ENCODE results near the gene ID2. TPM values are rescaled to one million over a fixed set of nuclear protein-coding genes. Genes with fewer than 3 reads are reported as not detected.

ID2 gene
- total and polyA plus RNA-seq, 2 of the 13 experiments (the other 11 are each of a cell fraction or from before 2014, with no cell fraction given): 214 to 719 TPM

GRCh38 chr2:8721410-8721809 is 39.6 kb downstream of the ID2 start:
- H2AFZ ChIP-seq (ENCODE audit: low read length): no peak overlapping the region
- ChIA-PET POLR2A (no interaction called here), CTCF (ENCODE audit: low intra/inter-chr PET ratio, low total read pairs) (no interaction called here)
- intact Hi-C loops (cut with micrococcal nuclease; ENCODE audit: unreplicated experiment): no loop called here
- no peaks in the 10 kb centered on the region for H4K20me1 ChIP-seq (ENCODE audit: insufficient read depth, low read length)
- H3K4me2 ChIP-seq (ENCODE audit: low read depth, low read length): no peak overlapping the region
- no peak overlapping the region for H3K27ac ChIP-seq (ENCODE audit: extremely low read length, insufficient read depth, low read length)
- DNase-seq (ENCODE audit: low spot score): no peak
- in situ Hi-C loops (cut with HindIII; ENCODE audit: extremely low pct_ligation_motif_present, low pct_unique_long_range_greater_than_20kb): no loop called here
- no peaks in the 10 kb centered on the region for H3K79me2 ChIP-seq (ENCODE audit: insufficient read depth, low read length)
- H3K4me3 ChIP-seq (replicated peaks in 1 of 3; ENCODE audit: insufficient read depth in 1 of 3, low read depth in 2 of 3, low read length in 3 of 3): no peak overlapping the region
- H3K9ac ChIP-seq (ENCODE audit: insufficient read depth, low read depth, low read length): no peak overlapping the region
- H3K36me3 ChIP-seq (replicated peaks in 1 of 2; ENCODE audit: control insufficient read depth in 1 of 2, insufficient read depth in 2 of 2, low read length in 2 of 2): no peaks in the 10 kb centered on the region
- FAIRE-seq: no peak
- 90% methylated on average over 3 of the region's 3 CpGs for WGBS (ENCODE audit: low lambda C conversion rate)
- ATAC-seq: no peak
- TF ChIP-seq CREB1 (IDR thresholded peaks at IDR 0.05) (0 out of 2 replicates have a peak, but pooled peaks have one; percentile 17), CREB1 (CRISPR knock-in tag; IDR thresholded peaks at IDR 0.05) (no peak), ZNF768 (CRISPR knock-in tag; IDR thresholded peaks at IDR 0.05) (peak; percentile 64; the same call in 1 of the 2 replicates), MAFK (conservative IDR thresholded peaks at IDR 0.05 in 1 of 2, IDR thresholded peaks at IDR 0.05 in 1 of 2; ENCODE audit: low read length in 2 of 2) (peak; percentile 18 to 62; a peak in 2 of 4 replicates), ZNF503 (CRISPR knock-in tag; IDR thresholded peaks at IDR 0.05) (no peak), TRAFD1 (CRISPR knock-in tag; IDR thresholded peaks at IDR 0.05; ENCODE audit: borderline replicate concordance) (no peak), MAFF (IDR thresholded peaks at IDR 0.05; ENCODE audit: low read depth, low read length) (peak; percentile 55), ZNF746 (CRISPR knock-in tag; IDR thresholded peaks at IDR 0.05) (no peak)
- no TSS peak for BruUV-seq (replicated peaks)
- H3K9me3 ChIP-seq (ENCODE audit: low read length): no peaks in the 10 kb centered on the region
- H3K4me1 ChIP-seq (ENCODE audit: insufficient read depth, low read length): peaks cover 10% of the 10 kb centered on the region; the same call in 1 of the 2 replicates
- peaks cover 0 to 3% of the 10 kb centered on the region in 2 experiments; a peak in 1 of 5 replicates for H3K27me3 ChIP-seq (ENCODE audit: control insufficient read depth in 1 of 2, insufficient read depth in 2 of 2, low read length in 2 of 2)

Data from HepG2 (cell line).